Panc1 (cell line): ENCODE results near the gene DACT1.

Source experiments
- POLR2AphosphoS5 ChIP-seq: IDR thresholded peaks from 2 replicates; pipeline ENCODE4 v1.6.1; 2012; ENCODE audit warnings: mild to moderate bottlenecking, low read depth, low read length, moderate library complexity
- SIN3A ChIP-seq: IDR thresholded peaks from 2 replicates; pipeline ENCODE4 v1.6.1; 2012; ENCODE audit warnings: low read depth, mild to moderate bottlenecking, low read length, moderate library complexity, borderline replicate concordance; ENCODE audit not compliant: insufficient read depth
- TF ChIP-seq, protein P1 (sequence below), 2 experiments: IDR thresholded peaks; 2 replicates each; pipeline ENCODE4 v1.6.1; 2011 to 2012; ENCODE audit warnings: low read depth in 2 of 2, control low read depth in 1 of 2, low read length in 1 of 2, mild to moderate bottlenecking in 1 of 2, moderate library complexity in 1 of 2; ENCODE audit not compliant: insufficient read depth in 1 of 2
- TF ChIP-seq, protein P2 (sequence below): fragments of 450-650 bp; IDR thresholded peaks from 2 replicates; pipeline ENCODE4 v1.5.1; 2017; ENCODE audit warnings: mild to moderate bottlenecking

DNA sequence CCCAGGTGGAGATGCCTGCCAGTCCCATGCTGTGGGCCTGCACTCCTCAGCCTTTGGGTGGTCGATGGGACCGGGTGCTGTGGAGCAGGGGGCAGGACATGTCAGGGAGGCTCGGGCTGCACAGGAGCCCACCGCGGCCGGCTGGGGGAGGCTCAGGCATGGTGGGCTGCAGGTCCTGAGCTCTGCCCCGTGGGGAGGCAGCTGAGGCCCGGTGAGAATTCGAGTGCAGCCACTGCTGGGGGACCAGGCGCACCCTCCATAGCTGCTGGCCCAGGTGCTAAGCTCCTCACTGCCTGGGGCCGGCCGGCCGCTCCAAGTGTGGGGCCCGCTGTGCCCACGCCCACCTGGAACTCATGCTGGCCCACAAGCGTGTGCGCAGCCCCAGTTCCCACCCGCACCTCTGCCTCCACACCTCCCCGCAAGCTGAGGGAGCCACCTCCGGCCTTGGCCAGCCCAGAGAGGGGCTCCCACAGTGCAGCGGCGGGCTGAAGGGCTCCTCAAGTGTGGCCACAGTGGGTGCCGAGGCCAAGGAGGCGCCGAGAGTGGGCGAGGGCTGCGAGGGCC lies 49.6 kb downstream of the DACT1 start:
- TF ChIP-seq POLR2AphosphoS5 (no peak), SIN3A (no peak)
- TF ChIP-seq, protein P1, sequence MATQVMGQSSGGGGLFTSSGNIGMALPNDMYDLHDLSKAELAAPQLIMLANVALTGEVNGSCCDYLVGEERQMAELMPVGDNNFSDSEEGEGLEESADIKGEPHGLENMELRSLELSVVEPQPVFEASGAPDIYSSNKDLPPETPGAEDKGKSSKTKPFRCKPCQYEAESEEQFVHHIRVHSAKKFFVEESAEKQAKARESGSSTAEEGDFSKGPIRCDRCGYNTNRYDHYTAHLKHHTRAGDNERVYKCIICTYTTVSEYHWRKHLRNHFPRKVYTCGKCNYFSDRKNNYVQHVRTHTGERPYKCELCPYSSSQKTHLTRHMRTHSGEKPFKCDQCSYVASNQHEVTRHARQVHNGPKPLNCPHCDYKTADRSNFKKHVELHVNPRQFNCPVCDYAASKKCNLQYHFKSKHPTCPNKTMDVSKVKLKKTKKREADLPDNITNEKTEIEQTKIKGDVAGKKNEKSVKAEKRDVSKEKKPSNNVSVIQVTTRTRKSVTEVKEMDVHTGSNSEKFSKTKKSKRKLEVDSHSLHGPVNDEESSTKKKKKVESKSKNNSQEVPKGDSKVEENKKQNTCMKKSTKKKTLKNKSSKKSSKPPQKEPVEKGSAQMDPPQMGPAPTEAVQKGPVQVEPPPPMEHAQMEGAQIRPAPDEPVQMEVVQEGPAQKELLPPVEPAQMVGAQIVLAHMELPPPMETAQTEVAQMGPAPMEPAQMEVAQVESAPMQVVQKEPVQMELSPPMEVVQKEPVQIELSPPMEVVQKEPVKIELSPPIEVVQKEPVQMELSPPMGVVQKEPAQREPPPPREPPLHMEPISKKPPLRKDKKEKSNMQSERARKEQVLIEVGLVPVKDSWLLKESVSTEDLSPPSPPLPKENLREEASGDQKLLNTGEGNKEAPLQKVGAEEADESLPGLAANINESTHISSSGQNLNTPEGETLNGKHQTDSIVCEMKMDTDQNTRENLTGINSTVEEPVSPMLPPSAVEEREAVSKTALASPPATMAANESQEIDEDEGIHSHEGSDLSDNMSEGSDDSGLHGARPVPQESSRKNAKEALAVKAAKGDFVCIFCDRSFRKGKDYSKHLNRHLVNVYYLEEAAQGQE (IDR thresholded peaks at IDR 0.05; ENCODE audit: insufficient read depth in 1 of 2, low read depth in 2 of 2, low read length in 1 of 2), result no peak
- TF ChIP-seq, protein P2, sequence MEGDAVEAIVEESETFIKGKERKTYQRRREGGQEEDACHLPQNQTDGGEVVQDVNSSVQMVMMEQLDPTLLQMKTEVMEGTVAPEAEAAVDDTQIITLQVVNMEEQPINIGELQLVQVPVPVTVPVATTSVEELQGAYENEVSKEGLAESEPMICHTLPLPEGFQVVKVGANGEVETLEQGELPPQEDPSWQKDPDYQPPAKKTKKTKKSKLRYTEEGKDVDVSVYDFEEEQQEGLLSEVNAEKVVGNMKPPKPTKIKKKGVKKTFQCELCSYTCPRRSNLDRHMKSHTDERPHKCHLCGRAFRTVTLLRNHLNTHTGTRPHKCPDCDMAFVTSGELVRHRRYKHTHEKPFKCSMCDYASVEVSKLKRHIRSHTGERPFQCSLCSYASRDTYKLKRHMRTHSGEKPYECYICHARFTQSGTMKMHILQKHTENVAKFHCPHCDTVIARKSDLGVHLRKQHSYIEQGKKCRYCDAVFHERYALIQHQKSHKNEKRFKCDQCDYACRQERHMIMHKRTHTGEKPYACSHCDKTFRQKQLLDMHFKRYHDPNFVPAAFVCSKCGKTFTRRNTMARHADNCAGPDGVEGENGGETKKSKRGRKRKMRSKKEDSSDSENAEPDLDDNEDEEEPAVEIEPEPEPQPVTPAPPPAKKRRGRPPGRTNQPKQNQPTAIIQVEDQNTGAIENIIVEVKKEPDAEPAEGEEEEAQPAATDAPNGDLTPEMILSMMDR, result no peak
